Adrenal gland (tissue), 12 donors: ENCODE results near the gene MRRF. TPM values are rescaled to one million over a fixed set of nuclear protein-coding genes. Genes with fewer than 3 reads are reported as not detected.

ENCODE experiments used
- DNase-seq, 7 donors: peaks; one replicate each; pipeline ENCODE4 v3.0.0-alpha.2; 2019 to 2020
- H3K27ac ChIP-seq, 5 donors: fragments of 200-600 bp; sonication (generic) in 4 of 5; 1 replicate in 3 of 5; 2 replicates in 2 of 5; pipeline versions ENCODE4 v1.5.1 to v1.8.0; 2016 to 2020; ENCODE audit warnings: mild to moderate bottlenecking in 1 of 5
- H3K27me3 ChIP-seq: fragments of 200-600 bp; 2 replicates; pipeline ENCODE4 v1.8.0; 2021
- H3K36me3 ChIP-seq, 2 donors: fragments of 200-600 bp; replicated peaks in 1 of 2; 1 replicate in 1 of 2; 2 replicates in 1 of 2; pipeline versions ENCODE4 v1.5.1 to v1.8.0; 2018 to 2022
- H3K4me1 ChIP-seq, 2 donors: fragments of 200-600 bp; replicated peaks in 1 of 2; 1 replicate in 1 of 2; 2 replicates in 1 of 2; pipeline versions ENCODE4 v1.5.1 to v1.8.0; 2018 to 2021
- H3K4me3 ChIP-seq, 4 donors: fragments of 200-600 bp; sonication (generic) in 3 of 4; one replicate each; pipeline ENCODE4 v1.5.1; 2016 to 2018
- H3K9me3 ChIP-seq, 3 donors: fragments of 200-600 bp; sonication (generic) in 1 of 3; replicated peaks in 1 of 3; 1 replicate in 2 of 3; 2 replicates in 1 of 3; pipeline versions ENCODE4 v1.5.1 to v1.8.0; 2016 to 2021
- CTCF ChIP-seq, 6 experiments: fragments of 450-650 bp in 4 of 6; fragments of 200-600 bp in 2 of 6; sonication (generic) in 1 of 6; IDR thresholded peaks; 1 replicate in 5 of 6; 2 replicates in 1 of 6; pipeline versions ENCODE4 v1.5.1 to v1.8.0; 2016 to 2021; ENCODE audit warnings: antibody characterized with exemption in 6 of 6, mild to moderate bottlenecking in 2 of 6, moderate library complexity in 1 of 6
- POLR2A ChIP-seq, 2 donors: fragments of 450-650 bp; IDR thresholded peaks; one replicate each; pipeline ENCODE4 v1.6.1; 2017; ENCODE audit warnings: antibody characterized with exemption in 2 of 2, mild to moderate bottlenecking in 2 of 2, moderate library complexity in 1 of 2
- WGBS, 4 donors: extraction: QIAGEN DNeasy Blood & Tissue Kit in 2 of 4; methylation state at CpG; one replicate each; pipeline versions ENCODE4 v1.1.5 to v1.1.7; 2013 to 2017; 5-methylcytosine and 5-hydroxymethylcytosine counted together
- intact Hi-C, 2 donors: fragments of 100-400 bp; cut with DNase I; formaldehyde crosslinking; loops; one replicate each; pipeline versions ENCODE4 v1.14.1 to v1.15.0; 2022 to 2023
- polyA plus RNA-seq, 3 donors: library from polyadenylated mRNA; stranded (reverse); fragments of 200-250 nt in 2 of 3; fragments of 350-450 nt in 1 of 3; fragmentation: Illumina TruSeq in 1 of 3; extraction: RNeasy Lipid Tissue Mini Kit (QIAGEN cat#74804) in 1 of 3; gene quantifications; one replicate each; pipeline ENCODE4 v1.2.3, GENCODE V29; 2013 to 2014
- total RNA-seq, 9 donors: library from RNA; depleted of rRNA in 4 of 9; stranded (reverse); fragments of >200 nt in 4 of 9; fragments of 120-200 nt in 1 of 9; fragmentation: NEBNext Ultra II Directional in 1 of 9; extraction: Animal tissue kit (Norgen Biotek cat#: 25700) in 1 of 9; gene quantifications; one replicate each; pipeline versions ENCODE4 v1.1.0 to v1.2.4, GENCODE V29; 2013 to 2023
- donor health status: healthy with polysubstance abuse.
- donor health status: Bipolar disorder and iron deficiency.
- donor health status: DM: yes; HTN: yes; CAD: no.
- donor health status: DM: no; HTN: no; CAD: no.
- donor health status: DM: no; HTN: no; CAD: no.
- donor health status: DM: yes; HTN: yes; CAD: no.

MRRF gene
- total and polyA plus RNA-seq, 12 donors, result 24.9 to 66.3 (median 35.5) TPM

- H3K27ac ChIP-seq, result no peak overlapping the region
- 9 to 13% (median 9%) methylated on average over 37 to 59 of the region's 59 CpGs for WGBS, 4 donors
- no peaks in the 10 kb centered on the region for H3K36me3 ChIP-seq
- H3K4me1 ChIP-seq, result peaks cover 9 to 20% of the 10 kb centered on the region in 2 donors
- no peaks in the 10 kb centered on the region for H3K9me3 ChIP-seq
- H3K27me3 ChIP-seq, result peaks cover 78% of the 10 kb centered on the region
- TF ChIP-seq CTCF (IDR thresholded peaks at IDR 0.05), result no peak
- no peak for TF ChIP-seq POLR2A (IDR thresholded peaks at IDR 0.05)
- intact Hi-C loops, result no loop called here
- no peak for DNase-seq
- peak overlapping the region in 1 of 4 donors; percentile 20 for H3K4me3 ChIP-seq
Measured at GRCh38 chr9:122218935-122219855, 45.5 kb upstream of the MRRF start.

- peaks cover 85% of the 10 kb centered on the region for H3K27me3 ChIP-seq
- H3K27ac ChIP-seq, result no peak overlapping the region
- peak overlapping the region in 1 of 4 donors; percentile 20 for H3K4me3 ChIP-seq
- intact Hi-C loops, result no loop called here
- H3K4me1 ChIP-seq, result peaks cover 7 to 19% of the 10 kb centered on the region in 2 donors
- 13 to 28% (median 18%) methylated on average over 39 to 57 of the region's 57 CpGs for WGBS, 4 donors
- TF ChIP-seq POLR2A (IDR thresholded peaks at IDR 0.05), result no peak
- TF ChIP-seq CTCF (IDR thresholded peaks at IDR 0.05), result no peak
- DNase-seq, result peak in 2 of 7 donors; percentile 13 to 50
- H3K9me3 ChIP-seq, result no peaks in the 10 kb centered on the region
- H3K36me3 ChIP-seq, result no peaks in the 10 kb centered on the region
Measured at GRCh38 chr9:122219856-122220672, 44.6 kb upstream of the MRRF start.

GRCh38 chr9:122220673-122221182 lies 44.0 kb upstream of the MRRF start:
- DNase-seq, result peak in 1 of 7 donors; percentile 35
- no peak overlapping the region for H3K27ac ChIP-seq
- 23 to 41% (median 36%) methylated on average over 14 to 18 of the region's 18 CpGs for WGBS, 4 donors
- peaks cover 7 to 19% of the 10 kb centered on the region in 2 donors for H3K4me1 ChIP-seq
- H3K36me3 ChIP-seq, result no peaks in the 10 kb centered on the region
- intact Hi-C loops, result no loop called here
- H3K27me3 ChIP-seq, result peaks cover 90% of the 10 kb centered on the region
- no peak overlapping the region for H3K4me3 ChIP-seq
- TF ChIP-seq POLR2A (IDR thresholded peaks at IDR 0.05), result no peak
- no peak for TF ChIP-seq CTCF (IDR thresholded peaks at IDR 0.05)
- no peaks in the 10 kb centered on the region for H3K9me3 ChIP-seq
